Stomach smooth muscle (tissue), 2 donors: ENCODE data around the gene MAN1C1.

Experiments used
- H3K27ac ChIP-seq: one replicate; pipeline ENCODE4 v1.7.0; 2013; ENCODE audit warnings: mild to moderate bottlenecking, low read length, inconsistent platforms
- H3K27me3 ChIP-seq, 2 donors: one replicate each; pipeline ENCODE4 v1.7.0; 2013; ENCODE audit warnings: low read length in 2 of 2; ENCODE audit not compliant: insufficient read depth in 2 of 2, control insufficient read depth in 1 of 2
- H3K36me3 ChIP-seq, 2 donors: one replicate each; pipeline ENCODE4 v1.7.0; 2013; ENCODE audit warnings: low read length in 2 of 2; ENCODE audit not compliant: control insufficient read depth in 2 of 2, insufficient read depth in 2 of 2
- H3K4me1 ChIP-seq: one replicate; pipeline ENCODE4 v1.7.0; 2013; ENCODE audit warnings: low read length; ENCODE audit not compliant: control insufficient read depth, insufficient read depth
- H3K4me3 ChIP-seq, 2 donors: one replicate each; pipeline ENCODE4 v1.7.0; 2013; ENCODE audit warnings: low read length in 2 of 2
- H3K9ac ChIP-seq, 2 donors: one replicate each; pipeline ENCODE4 v1.7.0; 2013; ENCODE audit warnings: low read length in 2 of 2, mild to moderate bottlenecking in 1 of 2
- H3K9me3 ChIP-seq, 2 donors: one replicate each; pipeline ENCODE4 v1.7.0; 2013; ENCODE audit warnings: low read length in 2 of 2; ENCODE audit not compliant: control insufficient read depth in 2 of 2
- donor health status: healthy.
- donor health status: Pancreatic carcinoma.

The MAN1C1 gene

GRCh38 chr1:25640646-25641328 is 24.2 kb downstream of the MAN1C1 start:
- H3K4me3 ChIP-seq: no peak overlapping the region
- H3K36me3 ChIP-seq: peaks cover 0 to 2% of the 10 kb centered on the region in 2 donors
- no peak overlapping the region for H3K9ac ChIP-seq
- peaks cover 6% of the 10 kb centered on the region for H3K4me1 ChIP-seq
- no peaks in the 10 kb centered on the region for H3K27me3 ChIP-seq
- H3K9me3 ChIP-seq: no peaks in the 10 kb centered on the region
- H3K27ac ChIP-seq: no peak overlapping the region

GRCh38 chr1:25641329-25641725 is 24.7 kb downstream of the MAN1C1 start:
- no peak overlapping the region for H3K27ac ChIP-seq
- H3K36me3 ChIP-seq: peaks cover 0 to 2% of the 10 kb centered on the region in 2 donors
- H3K9ac ChIP-seq: no peak overlapping the region
- peaks cover 6% of the 10 kb centered on the region for H3K4me1 ChIP-seq
- no peaks in the 10 kb centered on the region for H3K27me3 ChIP-seq
- H3K4me3 ChIP-seq: no peak overlapping the region
- no peaks in the 10 kb centered on the region for H3K9me3 ChIP-seq

GRCh38 chr1:25641931-25642573 is 25.5 kb downstream of the MAN1C1 start:
- H3K9ac ChIP-seq: no peak overlapping the region
- H3K27ac ChIP-seq: no peak overlapping the region
- no peaks in the 10 kb centered on the region for H3K27me3 ChIP-seq
- peaks cover 0 to 2% of the 10 kb centered on the region in 2 donors for H3K36me3 ChIP-seq
- H3K4me3 ChIP-seq: no peak overlapping the region
- H3K4me1 ChIP-seq: peaks cover 6% of the 10 kb centered on the region
- H3K9me3 ChIP-seq: no peaks in the 10 kb centered on the region

- Histone ChIP-seq H3K9me3 (no peaks in the 10 kb centered on the region), H3K9ac (no peak overlapping the region), H3K4me3 (no peak overlapping the region), H3K27me3 (no peaks in the 10 kb centered on the region), H3K36me3 (peaks cover 0 to 2% of the 10 kb centered on the region in 2 donors), H3K27ac (no peak overlapping the region), H3K4me1 (peaks cover 6% of the 10 kb centered on the region)
These were observed 26.1 kb downstream of the MAN1C1 start for GRCh38 chr1:25642574-25643108.

GRCh38 chr1:25643929-25644328 is 27.3 kb downstream of the MAN1C1 start:
- Histone ChIP-seq H3K4me3 (no peak overlapping the region), H3K9ac (no peak overlapping the region), H3K36me3 (peaks cover 0 to 2% of the 10 kb centered on the region in 2 donors), H3K27ac (no peak overlapping the region), H3K27me3 (no peaks in the 10 kb centered on the region), H3K4me1 (peaks cover 9% of the 10 kb centered on the region), H3K9me3 (no peaks in the 10 kb centered on the region)

GRCh38 chr1:25644962-25645361 is 28.4 kb downstream of the MAN1C1 start:
- Histone ChIP-seq H3K27me3 (no peaks in the 10 kb centered on the region), H3K27ac (no peak overlapping the region), H3K4me1 (peaks cover 14% of the 10 kb centered on the region), H3K4me3 (no peak overlapping the region), H3K9ac (no peak overlapping the region), H3K9me3 (no peaks in the 10 kb centered on the region), H3K36me3 (peaks cover 0 to 2% of the 10 kb centered on the region in 2 donors)

- H3K9me3 ChIP-seq: no peaks in the 10 kb centered on the region
- H3K36me3 ChIP-seq: peaks cover 0 to 2% of the 10 kb centered on the region in 2 donors
- no peak overlapping the region for H3K9ac ChIP-seq
- H3K27me3 ChIP-seq: no peaks in the 10 kb centered on the region
- peaks cover 21% of the 10 kb centered on the region for H3K4me1 ChIP-seq
- H3K4me3 ChIP-seq: no peak overlapping the region
- no peak overlapping the region for H3K27ac ChIP-seq
These were observed 29.2 kb downstream of the MAN1C1 start for GRCh38 chr1:25645637-25646400.

GRCh38 chr1:25647106-25647505 is 30.5 kb downstream of the MAN1C1 start:
- H3K27me3 ChIP-seq: no peaks in the 10 kb centered on the region
- peaks cover 31% of the 10 kb centered on the region for H3K4me1 ChIP-seq
- H3K4me3 ChIP-seq: no peak overlapping the region
- H3K27ac ChIP-seq: no peak overlapping the region
- H3K9ac ChIP-seq: no peak overlapping the region
- peaks cover 0 to 2% of the 10 kb centered on the region in 2 donors for H3K36me3 ChIP-seq
- H3K9me3 ChIP-seq: no peaks in the 10 kb centered on the region

GRCh38 chr1:25647863-25648262 is 31.3 kb downstream of the MAN1C1 start:
- no peaks in the 10 kb centered on the region for H3K27me3 ChIP-seq
- H3K36me3 ChIP-seq: peaks cover 0 to 2% of the 10 kb centered on the region in 2 donors
- H3K27ac ChIP-seq: no peak overlapping the region
- H3K4me1 ChIP-seq: peaks cover 35% of the 10 kb centered on the region
- H3K9ac ChIP-seq: no peak overlapping the region
- H3K4me3 ChIP-seq: no peak overlapping the region
- H3K9me3 ChIP-seq: no peaks in the 10 kb centered on the region

- Histone ChIP-seq H3K9ac (no peak overlapping the region), H3K4me1 (peaks cover 37% of the 10 kb centered on the region), H3K36me3 (peaks cover 0 to 2% of the 10 kb centered on the region in 2 donors), H3K4me3 (no peak overlapping the region), H3K27me3 (no peaks in the 10 kb centered on the region), H3K9me3 (no peaks in the 10 kb centered on the region), H3K27ac (no peak overlapping the region)
These were observed 32.3 kb downstream of the MAN1C1 start for GRCh38 chr1:25648681-25649440.
